ENCODE results near the gene NCOA5.

NCOA5 gene

DNA sequence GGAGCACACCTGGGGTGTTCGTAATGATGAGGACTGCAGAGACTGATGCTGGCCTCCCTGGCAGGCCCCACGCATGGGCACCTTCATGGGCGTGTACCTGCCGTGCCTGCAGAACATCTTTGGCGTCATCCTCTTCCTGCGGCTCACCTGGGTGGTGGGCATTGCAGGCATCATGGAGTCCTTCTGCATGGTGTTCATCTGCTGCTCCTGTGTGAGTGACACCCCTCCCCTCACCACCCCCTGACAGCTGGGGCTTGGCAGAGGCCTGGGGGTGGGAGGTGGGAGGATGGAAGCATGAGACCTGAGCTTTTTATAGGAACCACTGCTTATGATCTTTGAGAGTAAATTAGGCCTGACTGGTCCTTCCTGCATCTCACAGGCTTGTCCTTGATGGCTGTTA, 54.0 kb downstream of the NCOA5 start:
- DNase-seq (ENCODE audit: low spot score), result no peak

GRCh38 chr20:46035253-46035652, 54.5 kb downstream of the NCOA5 start:
- DNase-seq (ENCODE audit: low spot score), result no peak

GRCh38 chr20:46034039-46034438, 55.7 kb downstream of the NCOA5 start:
- DNase-seq (ENCODE audit: low spot score), result no peak

DNA sequence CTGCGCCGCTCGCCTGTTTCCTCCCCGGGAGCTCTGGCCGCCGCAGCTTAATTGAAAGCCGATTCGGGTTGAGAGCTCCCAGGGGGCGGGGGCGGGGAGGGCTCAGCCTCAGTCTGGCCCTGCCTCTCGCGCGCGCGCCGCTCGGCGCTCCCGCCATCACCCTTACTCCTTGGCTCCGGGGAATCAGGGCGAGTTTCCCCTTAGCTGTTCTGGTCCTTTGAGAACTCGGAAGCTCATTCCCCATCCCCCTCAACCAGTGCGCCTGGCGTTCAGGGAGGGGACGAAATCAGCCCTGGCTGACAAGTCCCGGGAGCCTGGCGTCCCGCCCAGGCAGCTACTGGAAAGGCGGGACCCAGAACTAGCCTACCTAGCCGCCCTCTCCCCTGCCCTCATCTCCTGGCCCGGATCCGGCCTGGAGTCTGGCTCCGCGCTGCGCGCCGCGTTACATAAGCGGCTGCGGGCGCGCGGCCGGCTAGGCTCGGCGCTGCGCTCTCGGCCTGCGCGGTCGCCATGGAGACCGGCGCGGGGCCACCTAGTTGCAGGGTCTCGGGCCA, 58.0 kb downstream of the NCOA5 start:
- DNase-seq (ENCODE audit: low spot score), result no peak

DNA sequence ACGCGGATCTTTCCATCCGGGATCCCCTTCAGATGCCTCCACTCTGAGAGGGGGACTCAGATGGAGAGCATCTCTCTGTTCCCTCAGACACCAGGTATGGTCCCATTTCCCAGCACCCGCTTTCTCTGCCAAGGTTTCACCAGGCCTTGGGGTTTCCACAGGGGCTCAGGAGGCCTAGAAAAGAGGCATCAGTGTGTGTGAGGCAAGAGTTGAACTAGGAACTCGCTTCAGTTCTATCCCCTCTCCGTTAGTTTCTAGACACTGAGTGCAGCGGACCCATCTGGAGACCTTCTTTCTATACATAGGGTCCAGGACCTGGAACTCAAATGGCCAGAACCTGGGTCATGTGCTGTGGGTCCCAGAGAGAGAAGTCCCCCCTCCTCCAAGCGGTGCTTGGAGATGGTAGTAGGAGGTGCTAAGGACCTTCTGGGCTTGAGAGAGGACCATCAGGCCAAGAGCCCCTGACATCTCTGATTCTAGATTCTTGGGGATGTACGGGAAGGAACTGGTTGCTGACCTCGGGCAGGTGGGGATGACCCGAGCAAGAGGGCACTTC, 58.7 kb downstream of the NCOA5 start:
- DNase-seq (ENCODE audit: low spot score), result no peak

- DNase-seq (ENCODE audit: low spot score), result no peak
These were observed 59.3 kb downstream of the NCOA5 start for GRCh38 chr20:46030284-46031013.

- DNase-seq (ENCODE audit: low spot score), result no peak
These were observed 60.9 kb downstream of the NCOA5 start, which contains the start of gene SLC12A5 for GRCh38 chr20:46028772-46029371. Gene SLC12A5, plus strand, starts transcription at chr20:46029215. Its CDS starts 130 bp downstream, at chr20:46029345.

GRCh38 chr20:46028110-46028509, 61.7 kb downstream of the NCOA5 start:
- no peak for DNase-seq (ENCODE audit: low spot score)

DNA sequence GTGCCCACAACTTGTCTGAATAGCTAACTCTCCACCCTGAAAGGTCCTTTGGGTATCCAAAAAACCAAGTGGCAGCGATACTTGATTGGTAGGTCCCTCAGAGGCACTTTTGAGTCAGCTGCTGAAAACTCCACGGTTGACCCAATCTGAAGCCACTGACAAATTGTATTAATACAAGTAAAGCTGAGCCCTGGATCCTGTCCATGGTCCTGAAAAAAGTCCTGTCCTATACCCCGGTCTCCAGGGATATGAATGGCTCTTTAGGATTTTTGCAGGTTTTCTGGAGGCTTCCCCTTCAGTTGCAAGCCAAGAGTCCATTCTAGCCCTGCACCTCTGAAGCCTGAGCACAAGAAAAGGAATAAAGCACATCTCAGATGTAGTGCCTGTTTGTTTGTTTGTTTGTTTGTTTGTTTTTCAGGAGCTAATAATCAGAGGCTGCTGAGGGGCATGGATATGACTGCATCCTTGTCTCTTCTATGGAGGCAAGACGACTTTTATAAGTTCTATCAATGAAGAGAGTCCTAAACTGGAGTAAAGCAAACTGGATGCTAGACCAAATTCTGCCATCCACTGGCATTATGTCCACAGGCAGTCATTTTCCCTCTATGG, 62.4 kb downstream of the NCOA5 start:
- DNase-seq (ENCODE audit: low spot score), result peak; percentile 12

- no peak for DNase-seq (ENCODE audit: low spot score)
These were observed 64.4 kb downstream of the NCOA5 start for GRCh38 chr20:46025376-46025783.

DNA sequence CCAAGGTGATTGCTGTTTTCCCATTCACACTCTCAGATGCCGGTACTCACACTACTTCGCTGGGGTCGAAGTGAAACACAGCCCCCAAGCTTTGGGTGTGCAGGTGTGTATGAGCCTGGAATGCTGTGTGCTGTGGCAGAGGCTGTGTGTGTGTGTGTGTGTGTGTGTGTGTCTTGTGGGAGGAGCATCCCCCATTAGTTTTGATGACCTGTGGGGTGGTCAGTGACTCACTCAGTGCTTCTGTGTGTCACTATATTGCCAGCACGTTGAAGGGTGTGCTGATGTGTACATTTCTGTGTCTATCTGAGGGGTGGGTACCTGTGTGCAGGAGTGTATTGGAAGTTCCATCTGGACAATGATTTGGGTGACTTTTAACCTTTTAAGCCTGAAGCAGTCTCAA, 65.8 kb downstream of the NCOA5 start:
- no peak for DNase-seq (ENCODE audit: low spot score)

DNA sequence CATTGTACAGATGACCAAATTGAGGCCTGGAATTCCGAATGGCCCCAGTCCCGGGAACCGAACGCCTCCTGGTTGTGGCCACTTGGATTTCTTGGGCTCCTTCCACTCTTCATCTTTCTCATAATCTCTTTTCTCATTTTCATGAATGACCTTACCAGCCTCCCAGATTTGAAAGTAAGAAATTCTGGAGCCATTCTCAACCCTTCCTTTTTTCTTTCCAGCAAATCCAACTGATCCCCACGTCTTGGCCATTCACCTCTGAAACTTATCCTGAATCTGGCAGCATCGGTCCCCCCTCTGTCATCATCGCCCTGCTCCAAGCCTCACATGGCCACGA, 66.6 kb downstream of the NCOA5 start:
- DNase-seq (ENCODE audit: low spot score), result no peak

DNA sequence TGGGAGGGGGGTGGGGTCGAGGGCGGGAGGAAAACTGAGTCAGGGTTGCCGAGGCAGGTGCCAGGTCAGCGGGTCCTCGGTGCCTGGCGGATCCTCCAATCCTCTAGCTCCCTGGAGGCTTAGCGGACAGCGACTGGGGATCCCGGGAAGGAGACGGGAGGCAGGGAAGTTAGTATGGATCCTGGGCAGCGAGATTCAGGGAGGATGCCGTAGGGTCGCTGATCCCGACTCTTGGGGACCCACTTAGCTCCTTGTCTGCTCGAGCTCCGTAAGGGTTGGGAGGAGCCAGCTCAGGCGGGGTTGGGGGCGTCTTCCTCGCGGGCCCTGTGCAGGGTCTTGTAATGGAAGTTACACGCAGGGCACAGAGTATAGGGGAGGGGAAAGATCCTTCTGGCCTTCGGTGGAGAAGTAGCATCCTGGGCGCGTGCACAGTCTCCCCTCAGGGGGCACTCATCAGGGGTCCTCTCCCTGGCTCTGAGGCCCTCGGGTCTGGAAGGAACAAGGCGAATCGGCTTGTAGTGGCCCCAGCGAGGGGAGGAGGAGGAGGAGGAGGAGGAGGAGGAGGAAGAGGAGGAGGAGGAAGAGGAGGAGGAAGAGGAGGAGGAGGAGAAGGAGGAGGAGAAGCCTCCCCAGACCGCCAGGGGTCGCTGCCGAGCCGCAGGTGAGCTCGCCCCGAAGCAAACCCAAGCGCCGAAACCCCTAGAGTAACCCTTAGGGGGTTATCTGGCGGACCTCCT, 67.2 kb downstream of the NCOA5 start:
- peak; percentile 75 for DNase-seq (ENCODE audit: low spot score)

DNA sequence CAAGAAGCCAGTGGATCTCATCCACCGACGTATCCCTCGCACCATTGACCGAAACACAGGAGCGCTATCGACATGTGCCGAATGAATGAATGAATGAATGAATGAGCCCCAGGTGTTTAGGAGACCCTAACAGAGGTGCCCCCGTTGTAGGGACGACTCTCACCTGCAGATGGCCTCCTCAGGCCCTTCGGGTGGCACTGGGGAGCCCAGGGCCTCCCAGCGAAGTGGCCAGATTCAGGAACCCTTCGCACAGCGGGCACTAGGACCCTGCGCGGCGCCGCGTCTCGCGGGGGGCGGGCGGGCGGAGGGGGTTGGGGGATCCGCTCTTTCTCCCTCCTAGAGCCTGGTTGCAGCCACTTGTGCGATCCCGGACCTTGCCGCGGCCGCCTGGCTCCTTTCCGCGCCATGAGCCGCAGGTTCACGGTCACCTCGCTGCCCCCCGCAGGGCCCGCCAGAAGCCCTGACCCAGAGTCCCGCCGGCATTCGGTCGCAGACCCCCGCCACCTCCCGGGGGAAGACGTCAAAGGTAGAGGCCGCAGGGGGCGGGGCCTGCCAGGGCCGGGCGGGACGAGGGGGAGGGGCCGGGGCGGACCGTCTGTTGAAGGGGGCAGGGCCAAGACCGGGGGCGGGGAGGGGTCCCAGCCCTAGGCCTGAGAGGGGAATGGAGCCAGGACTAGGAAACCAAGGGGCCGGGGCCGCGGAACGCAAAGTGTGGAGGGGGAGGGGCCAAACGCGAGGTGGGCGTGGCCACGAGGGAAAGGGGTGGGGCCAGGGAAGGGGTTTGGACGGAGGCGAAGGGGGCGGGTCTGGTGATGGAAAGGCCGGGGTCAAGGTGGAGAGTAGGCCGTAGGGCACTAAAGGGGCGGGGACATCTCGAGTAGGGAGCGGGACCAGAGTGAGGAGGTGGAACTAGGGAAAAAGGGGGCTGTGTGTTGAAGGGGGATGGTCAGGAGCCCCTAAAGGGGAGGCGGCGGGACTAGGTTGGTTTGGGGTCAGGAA, 68.1 kb downstream of the NCOA5 start:
- DNase-seq (ENCODE audit: low spot score), result peak; percentile 14

DNA sequence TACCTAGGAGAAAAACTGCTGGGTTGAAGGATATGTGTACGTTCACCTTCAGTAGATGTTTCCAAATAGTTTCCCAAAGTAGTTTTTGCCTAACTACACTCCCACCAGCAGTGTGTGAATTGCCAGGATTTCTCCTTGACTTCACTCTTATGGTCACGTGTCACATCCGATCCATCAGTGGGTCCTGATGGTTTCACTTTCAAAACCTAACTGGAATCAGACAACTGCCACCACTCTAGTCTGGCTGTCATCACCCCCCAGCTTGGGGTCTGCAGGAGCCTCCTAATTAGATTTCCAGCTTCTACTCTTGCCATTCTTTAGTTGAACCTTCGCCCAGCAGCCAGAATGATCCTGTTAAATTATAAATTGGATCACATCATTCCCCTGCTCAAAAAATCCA, 69.2 kb downstream of the NCOA5 start:
- DNase-seq (ENCODE audit: low spot score), result no peak

DNA sequence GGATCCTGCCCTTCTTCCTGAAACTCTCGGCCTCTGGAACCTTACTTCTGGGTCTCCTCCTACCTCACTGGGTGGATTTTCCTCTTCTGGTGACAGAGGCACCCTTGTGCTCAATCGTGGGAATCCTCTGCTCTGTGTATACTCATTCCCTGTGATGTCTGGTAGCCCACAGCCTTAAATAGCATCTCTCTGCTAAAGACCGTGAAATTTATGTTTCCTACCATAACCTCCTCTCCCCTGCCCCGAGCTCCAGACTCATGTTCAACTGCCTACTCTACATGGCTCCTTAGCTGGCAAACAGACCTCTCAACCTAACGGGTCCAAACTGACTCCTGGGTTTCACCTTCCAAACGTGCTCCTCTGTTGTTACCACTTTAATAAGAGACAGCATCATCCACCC, 71.2 kb downstream of the NCOA5 start:
- no peak for DNase-seq (ENCODE audit: low spot score)

GRCh38 chr20:46018112-46018511, 71.7 kb downstream of the NCOA5 start:
- DNase-seq (ENCODE audit: low spot score), result no peak

GRCh38 chr20:46017272-46017671, 72.5 kb downstream of the NCOA5 start:
- DNase-seq (ENCODE audit: low spot score), result no peak

GRCh38 chr20:46014517-46015396, 75.0 kb downstream of the NCOA5 start:
- DNase-seq (ENCODE audit: low spot score), result no peak

Measured in hematopoietic multipotent progenitor cell treated with erythropoietin and hydrocortisone succinate and interleukin-3 and kit ligand, for 15 days (in vitro differentiated cells).